Hepatocyte (in vitro differentiated cells): ENCODE results near the gene PRR5. TPM values are rescaled to one million over a fixed set of nuclear protein-coding genes. Genes with fewer than 3 reads are reported as not detected.

Experiments
- DNase-seq: peaks from one replicate; pipeline ENCODE4 v3.0.0-alpha.2; 2016; ENCODE audit warnings: low spot score
- H2AFZ ChIP-seq: fragments of 200-600 bp; sonication (generic); 2 replicates; pipeline ENCODE4 v1.6.0; 2016; ENCODE audit warnings: antibody characterized with exemption, mild to moderate bottlenecking
- H3K27ac ChIP-seq: fragments of 200-600 bp; sonication (generic); 2 replicates; pipeline ENCODE4 v1.5.1; 2016; ENCODE audit warnings: mild to moderate bottlenecking
- H3K27me3 ChIP-seq: fragments of 200-600 bp; sonication (generic); 2 replicates; pipeline ENCODE4 v1.6.1; 2016
- H3K36me3 ChIP-seq: fragments of 200-600 bp; sonication (generic); replicated peaks from 2 replicates; pipeline ENCODE4 v1.5.1; 2016; ENCODE audit warnings: low read depth; ENCODE audit not compliant: insufficient read depth
- H3K4me1 ChIP-seq: fragments of 200-600 bp; sonication (generic); 2 replicates; pipeline ENCODE4 v1.5.1; 2016; ENCODE audit warnings: mild to moderate bottlenecking, moderate library complexity; ENCODE audit not compliant: insufficient read depth
- H3K4me2 ChIP-seq: fragments of 200-600 bp; sonication (generic); 2 replicates; pipeline ENCODE4 v1.6.0; 2016
- H3K4me3 ChIP-seq: fragments of 200-600 bp; sonication (generic); 2 replicates; pipeline ENCODE4 v1.5.1; 2016; ENCODE audit warnings: mild to moderate bottlenecking
- H3K79me2 ChIP-seq: fragments of 200-600 bp; sonication (generic); 2 replicates; pipeline ENCODE4 v1.6.0; 2017; ENCODE audit warnings: mild to moderate bottlenecking
- H3K9me2 ChIP-seq: fragments of 200-600 bp; sonication (generic); replicated peaks from 2 replicates; pipeline ENCODE4 v1.6.0; 2017; ENCODE audit warnings: mild to moderate bottlenecking; ENCODE audit not compliant: insufficient read depth
- H3K9me3 ChIP-seq: fragments of 200-600 bp; sonication (generic); 2 replicates; pipeline ENCODE4 v1.5.1; 2016; ENCODE audit warnings: low read depth, mild to moderate bottlenecking
- H4K20me1 ChIP-seq: fragments of 200-600 bp; sonication (generic); 2 replicates; pipeline ENCODE4 v1.6.0; 2016; ENCODE audit warnings: mild to moderate bottlenecking; ENCODE audit not compliant: insufficient read depth, poor library complexity, severe bottlenecking
- CTCF ChIP-seq: fragments of 200-600 bp; sonication (generic); IDR thresholded peaks from 2 replicates; pipeline ENCODE4 v1.5.1; 2016; ENCODE audit warnings: antibody characterized with exemption, mild to moderate bottlenecking; ENCODE audit not compliant: poor library complexity
- EZH2 ChIP-seq: fragments of 200-600 bp; sonication (generic); IDR thresholded peaks from 2 replicates; pipeline ENCODE4 v1.6.1; 2016; ENCODE audit warnings: antibody characterized with exemption, mild to moderate bottlenecking, borderline replicate concordance
- EZH2phosphoT487 ChIP-seq: fragments of 200-600 bp; sonication (generic); IDR thresholded peaks from one replicate; pipeline ENCODE4 v1.6.1; 2018; ENCODE audit warnings: antibody characterized with exemption, mild to moderate bottlenecking, low read depth, moderate library complexity; ENCODE audit not compliant: unreplicated experiment, severe bottlenecking
- WGBS: methylation state at CpG from one replicate; pipeline ENCODE4 v1.1.6; 2016; ENCODE audit warnings: low lambda C conversion rate; ENCODE audit errors: missing lambda C conversion rate; 5-methylcytosine and 5-hydroxymethylcytosine counted together
- polyA plus RNA-seq: library from polyadenylated mRNA; unstranded; fragments of >200 nt; fragmentation: Nextera tagmentation; extraction: Ambion mirVana; gene quantifications from 2 replicates; pipeline ENCODE4 v1.2.1, GENCODE V29; 2016
- total RNA-seq: library from RNA; depleted of rRNA; stranded (reverse); fragments of >200 nt; gene quantifications from 2 replicates; pipeline ENCODE4 v1.2.3, GENCODE V29; 2014

The PRR5 gene
- total and polyA plus RNA-seq, 2 experiments from 2014 or later = 44.2 to 84.9 TPM

- H3K9me3 ChIP-seq = no peaks in the 10 kb centered on the region
Observed at GRCh38 chr22:44697423-44698141, 4.4 kb upstream of the PRR5 start.

GRCh38 chr22:44698531-44699421, 3.2 kb upstream of the PRR5 start:
- TF ChIP-seq EZH2phosphoT487 (no peak), EZH2 (no peak), CTCF (no peak)
- Histone ChIP-seq H3K27ac (peak overlapping the region; percentile 91), H4K20me1 (peaks cover 18% of the 10 kb centered on the region), H3K9me2 (no peaks in the 10 kb centered on the region), H3K27me3 (no peaks in the 10 kb centered on the region), H2AFZ (no peak overlapping the region), H3K4me1 (peaks cover 42% of the 10 kb centered on the region), H3K9me3 (no peaks in the 10 kb centered on the region), H3K4me2 (peak overlapping the region; percentile 52), H3K79me2 (peaks cover 36% of the 10 kb centered on the region), H3K4me3 (no peak overlapping the region), H3K36me3 (no peaks in the 10 kb centered on the region)
- DNase-seq = peak; percentile 81
- 41% methylated on average over 23 of the region's 23 CpGs for whole genome bisulfite sequencing

More at GRCh38 chr22:44697423-44698141, 4.4 kb upstream of the PRR5 start:
- DNase-seq = peak; percentile 88
- Histone ChIP-seq H3K27me3 (no peaks in the 10 kb centered on the region), H2AFZ (no peak overlapping the region), H3K36me3 (no peaks in the 10 kb centered on the region), H3K4me3 (no peak overlapping the region), H3K9me2 (no peaks in the 10 kb centered on the region), H3K79me2 (peaks cover 27% of the 10 kb centered on the region), H3K27ac (peak overlapping the region; percentile 91), H3K4me2 (no peak overlapping the region), H4K20me1 (peaks cover 6% of the 10 kb centered on the region), H3K4me1 (peaks cover 33% of the 10 kb centered on the region)
- TF ChIP-seq EZH2 = no peak
- TF ChIP-seq EZH2phosphoT487 = no peak
- peak; percentile 86 for TF ChIP-seq CTCF
- 43% methylated on average over 22 of the region's 22 CpGs for WGBS

DNA sequence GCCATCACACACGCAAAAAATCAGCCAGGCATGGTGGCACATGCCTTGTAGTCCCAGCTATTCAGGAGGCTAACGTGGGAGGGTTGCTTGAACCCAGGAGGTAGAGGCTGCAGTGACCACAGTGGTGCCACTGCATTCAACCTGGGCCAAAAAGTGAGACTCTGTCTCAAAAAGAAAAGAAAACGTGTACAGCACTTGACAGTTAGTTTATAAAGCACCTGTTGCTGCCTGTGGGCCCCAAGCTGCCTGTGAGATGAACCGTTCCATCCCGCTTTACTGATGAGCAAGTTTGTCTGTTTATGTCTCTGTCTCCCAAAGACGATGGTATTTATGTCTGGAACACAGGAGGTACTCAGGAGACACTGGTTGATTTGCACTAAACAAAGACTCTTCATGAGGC, 1.5 kb upstream of the PRR5 start:
- peak overlapping the region; percentile 91 for H3K27ac ChIP-seq
- no peaks in the 10 kb centered on the region for H3K36me3 ChIP-seq
- H3K4me2 ChIP-seq = no peak overlapping the region
- WGBS = 86% methylated on average over 6 of the region's 6 CpGs
- no peak for DNase-seq
- no peaks in the 10 kb centered on the region for H3K9me3 ChIP-seq
- H3K9me2 ChIP-seq = no peaks in the 10 kb centered on the region
- peaks cover 51% of the 10 kb centered on the region for H3K79me2 ChIP-seq
- H3K4me1 ChIP-seq = peaks cover 46% of the 10 kb centered on the region
- peaks cover 33% of the 10 kb centered on the region for H4K20me1 ChIP-seq
- no peaks in the 10 kb centered on the region for H3K27me3 ChIP-seq
- no peak overlapping the region for H3K4me3 ChIP-seq
- TF ChIP-seq EZH2phosphoT487 = no peak
- no peak for TF ChIP-seq CTCF
- TF ChIP-seq EZH2 = no peak
- H2AFZ ChIP-seq = no peak overlapping the region
